Thyroid gland (tissue), 4 donors: ENCODE results near the gene SULT2B1. TPM values are rescaled to one million over a fixed set of nuclear protein-coding genes. Genes with fewer than 3 reads are reported as not detected.

ENCODE experiments used
- DNase-seq, 2 donors: peaks; one replicate each; pipeline ENCODE4 v3.0.0-alpha.2; 2019
- H3K27ac ChIP-seq, 3 donors: fragments of 200-600 bp; sonication (generic); 1 replicate in 2 of 3; 2 replicates in 1 of 3; pipeline ENCODE4 v1.5.1; 2016 to 2019; ENCODE audit warnings: mild to moderate bottlenecking in 1 of 3, moderate library complexity in 1 of 3
- H3K27me3 ChIP-seq: fragments of 200-600 bp; sonication (generic); one replicate; pipeline ENCODE4 v1.5.1; 2019
- H3K36me3 ChIP-seq, 2 donors: fragments of 200-600 bp; sonication (generic); one replicate each; pipeline ENCODE4 v1.5.1; 2016 to 2019
- H3K4me1 ChIP-seq, 2 donors: fragments of 200-600 bp; sonication (generic); one replicate each; pipeline ENCODE4 v1.5.1; 2017 to 2019
- H3K4me3 ChIP-seq, 3 donors: fragments of 200-600 bp; sonication (generic); replicated peaks in 1 of 3; 1 replicate in 2 of 3; 2 replicates in 1 of 3; pipeline ENCODE4 v1.5.1; 2016; ENCODE audit warnings: mild to moderate bottlenecking in 1 of 3
- H3K9me3 ChIP-seq: fragments of 200-600 bp; sonication (generic); one replicate; pipeline ENCODE4 v1.5.1; 2017
- CTCF ChIP-seq, 6 experiments: fragments of 200-600 bp in 3 of 6; fragments of 450-650 bp in 3 of 6; sonication (generic) in 3 of 6; IDR thresholded peaks; one replicate each; pipeline ENCODE4 v1.5.1; 2016 to 2019; ENCODE audit warnings: antibody characterized with exemption in 6 of 6, mild to moderate bottlenecking in 2 of 6, inconsistent platforms in 1 of 6, moderate library complexity in 1 of 6
- POLR2A ChIP-seq, 2 donors: fragments of 450-650 bp; IDR thresholded peaks; one replicate each; pipeline ENCODE4 v1.6.1; 2017; ENCODE audit warnings: antibody characterized with exemption in 2 of 2, mild to moderate bottlenecking in 2 of 2, moderate library complexity in 1 of 2
- WGBS, 2 donors: methylation state at CpG; one replicate each; pipeline ENCODE4 v1.1.5; 2017; 5-methylcytosine and 5-hydroxymethylcytosine counted together
- intact Hi-C: fragments of 100-400 bp; cut with DNase I; formaldehyde crosslinking; loops from one replicate; pipeline ENCODE4 v1.15.1; 2023
- total RNA-seq, 4 donors: library from RNA; depleted of rRNA; stranded (reverse); fragments of >200 nt; gene quantifications; one replicate each; pipeline ENCODE4 v1.2.3, GENCODE V29; 2016

The SULT2B1 gene
- total RNA-seq, 4 donors from 2014 or later: 0.54 to 0.88 (median 0.78) TPM; not detected in 1

GRCh38 chr19:48625891-48626327, 73.9 kb downstream of the SULT2B1 start:
- no peaks in the 10 kb centered on the region for H3K9me3 ChIP-seq
- H3K27me3 ChIP-seq: no peaks in the 10 kb centered on the region
- H3K36me3 ChIP-seq: peaks cover 4 to 5% of the 10 kb centered on the region in 2 donors
- intact Hi-C loops: no loop called here
- 94 to 95% methylated on average over 9 to 27 of the region's 30 CpGs for WGBS, 2 donors
- H3K27ac ChIP-seq: no peak overlapping the region
- TF ChIP-seq CTCF (IDR thresholded peaks at IDR 0.05) (no peak), POLR2A (IDR thresholded peaks at IDR 0.05) (no peak)
- H3K4me1 ChIP-seq: peaks cover 13 to 21% of the 10 kb centered on the region in 2 donors
- no peak for DNase-seq
- H3K4me3 ChIP-seq: no peak overlapping the region

- Histone ChIP-seq H3K27ac (no peak overlapping the region), H3K9me3 (no peaks in the 10 kb centered on the region), H3K27me3 (no peaks in the 10 kb centered on the region), H3K4me1 (peaks cover 13 to 31% of the 10 kb centered on the region in 2 donors), H3K36me3 (peaks cover 4 to 5% of the 10 kb centered on the region in 2 donors), H3K4me3 (no peak overlapping the region)
- DNase-seq: no peak
- intact Hi-C loops: no loop called here
- 61 to 88% methylated on average over 2 to 5 of the region's 6 CpGs for WGBS, 2 donors
- TF ChIP-seq CTCF (IDR thresholded peaks at IDR 0.05) (no peak), POLR2A (IDR thresholded peaks at IDR 0.05) (no peak)
Measured at GRCh38 chr19:48627201-48627864, 75.4 kb downstream of the SULT2B1 start.

- WGBS, 2 donors: 85 to 94% methylated on average over 11 to 15 of the region's 17 CpGs
- Histone ChIP-seq H3K36me3 (peaks cover 4 to 5% of the 10 kb centered on the region in 2 donors), H3K27ac (no peak overlapping the region), H3K4me1 (peaks cover 18 to 36% of the 10 kb centered on the region in 2 donors), H3K9me3 (no peaks in the 10 kb centered on the region), H3K27me3 (no peaks in the 10 kb centered on the region), H3K4me3 (no peak overlapping the region)
- intact Hi-C loops: no loop called here
- no peak for TF ChIP-seq CTCF (IDR thresholded peaks at IDR 0.05)
- DNase-seq: no peak
Measured at GRCh38 chr19:48627865-48628314, 75.9 kb downstream of the SULT2B1 start.

- Histone ChIP-seq H3K4me3 (no peak overlapping the region), H3K36me3 (peaks cover 4 to 5% of the 10 kb centered on the region in 2 donors), H3K9me3 (no peaks in the 10 kb centered on the region), H3K27ac (no peak overlapping the region), H3K4me1 (peaks cover 22 to 39% of the 10 kb centered on the region in 2 donors), H3K27me3 (no peaks in the 10 kb centered on the region)
- no peak for TF ChIP-seq CTCF (IDR thresholded peaks at IDR 0.05)
- no peak for TF ChIP-seq POLR2A (IDR thresholded peaks at IDR 0.05)
- DNase-seq: no peak
- intact Hi-C loops: no loop called here
- WGBS, 2 donors: 89 to 92% methylated on average over 27 to 34 of the region's 34 CpGs
Measured at GRCh38 chr19:48628486-48629296, 76.7 kb downstream of the SULT2B1 start.

GRCh38 chr19:48629297-48629598, 77.3 kb downstream of the SULT2B1 start:
- Histone ChIP-seq H3K27me3 (no peaks in the 10 kb centered on the region), H3K9me3 (no peaks in the 10 kb centered on the region), H3K4me1 (peaks cover 24 to 42% of the 10 kb centered on the region in 2 donors), H3K4me3 (no peak overlapping the region), H3K36me3 (peaks cover 4 to 5% of the 10 kb centered on the region in 2 donors), H3K27ac (no peak overlapping the region)
- WGBS, 2 donors: 88 to 92% methylated on average over 12 to 18 of the region's 22 CpGs
- TF ChIP-seq POLR2A (IDR thresholded peaks at IDR 0.05) (no peak), CTCF (IDR thresholded peaks at IDR 0.05) (no peak)
- no peak for DNase-seq
- intact Hi-C loops: no loop called here
